Measurements from ENCODE around the gene LYZL4.

The LYZL4 gene

GRCh38 chr3:42357335-42357734, 53.1 kb downstream of the LYZL4 start:
- no peak overlapping the region for H3K4me3 ChIP-seq (ENCODE audit: low read depth, low read length)
- TF ChIP-seq, protein P1, sequence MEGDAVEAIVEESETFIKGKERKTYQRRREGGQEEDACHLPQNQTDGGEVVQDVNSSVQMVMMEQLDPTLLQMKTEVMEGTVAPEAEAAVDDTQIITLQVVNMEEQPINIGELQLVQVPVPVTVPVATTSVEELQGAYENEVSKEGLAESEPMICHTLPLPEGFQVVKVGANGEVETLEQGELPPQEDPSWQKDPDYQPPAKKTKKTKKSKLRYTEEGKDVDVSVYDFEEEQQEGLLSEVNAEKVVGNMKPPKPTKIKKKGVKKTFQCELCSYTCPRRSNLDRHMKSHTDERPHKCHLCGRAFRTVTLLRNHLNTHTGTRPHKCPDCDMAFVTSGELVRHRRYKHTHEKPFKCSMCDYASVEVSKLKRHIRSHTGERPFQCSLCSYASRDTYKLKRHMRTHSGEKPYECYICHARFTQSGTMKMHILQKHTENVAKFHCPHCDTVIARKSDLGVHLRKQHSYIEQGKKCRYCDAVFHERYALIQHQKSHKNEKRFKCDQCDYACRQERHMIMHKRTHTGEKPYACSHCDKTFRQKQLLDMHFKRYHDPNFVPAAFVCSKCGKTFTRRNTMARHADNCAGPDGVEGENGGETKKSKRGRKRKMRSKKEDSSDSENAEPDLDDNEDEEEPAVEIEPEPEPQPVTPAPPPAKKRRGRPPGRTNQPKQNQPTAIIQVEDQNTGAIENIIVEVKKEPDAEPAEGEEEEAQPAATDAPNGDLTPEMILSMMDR (IDR thresholded peaks at IDR 0.05; ENCODE audit: low read depth, low read length): no peak

DNA sequence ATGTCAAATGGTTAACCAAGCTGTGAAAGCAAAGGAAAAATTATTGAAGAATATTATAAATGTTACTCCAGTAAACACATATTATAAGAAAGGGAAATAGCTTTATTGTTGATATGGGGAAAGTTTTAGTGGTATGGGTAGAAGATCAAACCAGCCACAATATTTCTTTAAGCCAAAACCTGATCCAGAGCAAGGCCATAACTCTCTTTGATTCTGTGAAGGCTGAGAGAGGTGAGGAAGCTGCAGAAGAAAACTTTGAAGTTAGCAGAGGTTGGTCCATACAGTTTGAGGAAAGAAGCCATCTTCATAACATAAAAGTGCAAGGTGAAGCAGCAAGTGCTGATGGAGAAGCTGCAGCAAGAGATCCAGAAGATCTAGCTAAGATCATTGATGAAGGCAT, 54.8 kb downstream of the LYZL4 start:
- H3K4me3 ChIP-seq (ENCODE audit: low read depth, low read length): no peak overlapping the region
- TF ChIP-seq, protein P1 (IDR thresholded peaks at IDR 0.05; ENCODE audit: low read depth, low read length): no peak

- TF ChIP-seq, protein P1 (IDR thresholded peaks at IDR 0.05; ENCODE audit: low read depth, low read length): no peak
- no peak overlapping the region for H3K4me3 ChIP-seq (ENCODE audit: low read depth, low read length)
Measured at GRCh38 chr3:42353631-42354030, 56.8 kb downstream of the LYZL4 start.

DNA sequence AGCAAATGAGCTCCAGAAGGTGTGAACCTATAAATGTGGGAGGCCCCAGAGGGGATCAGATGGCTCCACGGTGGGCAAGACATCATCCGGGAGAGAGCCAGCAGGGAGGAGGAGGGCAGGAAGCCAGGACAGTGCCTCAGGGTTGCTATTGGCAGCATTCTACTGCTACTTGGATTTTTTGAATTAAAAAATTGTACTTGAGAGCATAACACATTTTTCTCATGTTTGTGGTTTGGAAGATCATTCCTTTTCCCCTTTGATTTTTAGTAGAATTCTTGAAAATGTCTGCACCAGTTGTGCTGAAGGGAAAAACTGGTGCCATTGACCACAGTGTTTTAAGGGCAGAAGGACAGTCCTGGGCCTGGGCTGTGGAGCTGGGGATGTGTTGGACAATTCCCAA, 59.2 kb downstream of the LYZL4 start:
- TF ChIP-seq, protein P1 (IDR thresholded peaks at IDR 0.05; ENCODE audit: low read depth, low read length): no peak
- no peak overlapping the region for H3K4me3 ChIP-seq (ENCODE audit: low read depth, low read length)

DNA sequence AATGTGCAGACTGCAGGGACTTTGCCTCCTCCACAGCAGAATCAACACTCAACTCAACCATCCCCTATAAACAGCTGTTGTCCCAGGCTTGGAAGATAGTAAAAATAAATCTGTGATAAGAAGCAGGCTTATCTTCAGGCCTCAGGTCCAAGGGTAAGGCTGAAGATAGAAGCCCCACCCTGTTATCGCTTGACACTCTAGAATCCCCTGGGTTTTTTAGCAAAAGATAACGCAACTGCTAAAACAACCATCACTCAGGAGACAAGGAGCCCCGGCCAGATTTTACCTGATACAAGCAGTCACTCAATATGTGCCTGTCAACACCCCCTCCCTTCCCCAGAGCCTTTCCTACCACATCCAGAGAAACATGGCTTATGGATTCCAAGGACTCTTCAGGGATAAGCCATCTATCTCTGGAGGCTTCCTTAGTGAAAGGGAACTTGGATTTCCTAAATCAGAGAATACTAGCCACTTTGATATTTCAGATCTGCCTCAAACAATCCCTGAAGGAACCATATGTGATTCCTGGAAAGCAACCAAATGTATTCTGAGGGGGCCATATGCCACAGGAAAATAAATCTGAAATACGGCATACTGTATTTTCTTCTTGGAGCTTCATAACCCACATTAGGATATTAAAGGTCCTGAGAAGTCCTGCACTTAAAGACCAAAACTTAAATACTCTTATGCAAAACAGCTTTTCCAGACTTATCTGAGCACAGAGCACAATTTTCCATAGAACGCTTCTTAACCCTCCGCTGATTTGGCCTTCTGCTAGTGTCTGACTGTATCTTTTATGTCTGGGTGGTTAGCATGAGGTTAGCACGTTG, 60.4 kb downstream of the LYZL4 start:
- no peak overlapping the region for H3K4me3 ChIP-seq (ENCODE audit: low read depth, low read length)
- TF ChIP-seq, protein P1 (IDR thresholded peaks at IDR 0.05; ENCODE audit: low read depth, low read length): no peak

DNA sequence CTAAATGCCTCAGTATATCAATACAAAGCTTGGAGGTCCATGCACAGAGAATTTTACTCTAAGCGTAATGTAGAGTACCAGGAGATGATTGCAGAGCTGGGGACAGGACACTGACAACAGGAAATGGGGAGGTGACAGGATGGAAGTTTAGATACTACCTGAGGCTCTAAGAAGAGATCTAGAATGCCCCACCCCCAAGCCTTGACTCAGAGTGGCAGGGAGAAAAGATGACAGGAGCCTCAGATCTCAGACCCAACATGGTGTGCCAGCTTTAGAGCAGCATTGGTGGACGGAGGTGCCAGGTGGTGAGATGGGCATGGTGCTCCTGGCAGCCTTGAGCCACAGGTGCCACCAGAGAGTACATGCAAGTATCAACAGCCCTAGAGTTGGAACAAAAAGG, 62.5 kb downstream of the LYZL4 start:
- TF ChIP-seq, protein P1 (IDR thresholded peaks at IDR 0.05; ENCODE audit: low read depth, low read length): no peak
- no peak overlapping the region for H3K4me3 ChIP-seq (ENCODE audit: low read depth, low read length)
